ENCODE measurements around the gene TMEM198. TPM values are rescaled to one million over a fixed set of nuclear protein-coding genes. Genes with fewer than 3 reads are reported as not detected.

Gene TMEM198
- total and polyA plus RNA-seq, 2 donors (not counting 1 experiment from before 2014, with no cell fraction given), result 0.39 to 1.1 TPM

DNA sequence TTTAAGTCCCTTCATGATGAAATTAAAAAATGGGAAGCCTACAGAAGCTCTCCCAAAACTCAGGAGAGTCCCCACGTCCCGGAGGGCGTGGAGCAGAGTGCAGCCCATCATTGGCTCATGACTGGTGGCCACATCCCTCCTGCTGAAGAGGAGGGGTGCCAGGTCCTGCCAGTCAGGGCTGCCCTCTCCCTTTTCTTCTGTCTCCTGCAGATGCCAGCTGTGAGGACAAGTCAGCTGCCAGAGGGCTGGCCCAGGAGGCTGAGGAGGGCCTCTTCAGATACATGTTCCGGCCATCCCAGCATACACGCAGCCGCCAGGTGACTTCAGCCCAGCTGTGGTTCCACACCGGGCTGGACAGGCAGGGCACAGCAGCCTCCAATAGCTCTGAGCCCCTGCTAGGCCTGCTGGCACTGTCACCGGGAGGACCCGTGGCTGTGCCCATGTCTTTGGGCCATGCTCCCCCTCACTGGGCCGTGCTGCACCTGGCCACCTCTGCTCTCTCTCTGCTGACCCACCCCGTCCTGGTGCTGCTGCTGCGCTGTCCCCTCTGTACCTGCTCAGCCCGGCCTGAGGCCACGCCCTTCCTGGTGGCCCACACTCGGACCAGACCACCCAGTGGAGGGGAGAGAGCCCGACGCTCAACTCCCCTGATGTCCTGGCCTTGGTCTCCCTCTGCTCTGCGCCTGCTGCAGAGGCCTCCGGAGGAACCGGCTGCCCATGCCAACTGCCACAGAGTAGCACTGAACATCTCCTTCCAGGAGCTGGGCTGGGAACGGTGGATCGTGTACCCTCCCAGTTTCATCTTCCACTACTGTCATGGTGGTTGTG lies 30.9 kb downstream of the TMEM198 start:
- Mint-ChIP-seq H3K27ac (no peak overlapping the region), H3K27me3 (peaks cover 53% of the 10 kb centered on the region), H3K9me3 (ENCODE audit: insufficient read depth) (no peaks in the 10 kb centered on the region), H3K4me3 (no peak overlapping the region), H3K4me1 (peaks cover 6% of the 10 kb centered on the region)
- Histone ChIP-seq H2AFZ (ENCODE audit: insufficient read depth, low read depth, low read length, poor library complexity, severe bottlenecking) (no peak overlapping the region), H3K27me3 (replicated peaks in 1 of 4; ENCODE audit: control extremely low read depth in 1 of 4, control insufficient read depth in 3 of 4, insufficient read depth in 4 of 4, low read length in 3 of 4) (peaks cover 0 to 42% (median 16%) of the 10 kb centered on the region in 4 experiments), H3K36me3 (replicated peaks in 1 of 2; ENCODE audit: control extremely low read depth in 1 of 2, control insufficient read depth in 1 of 2, extremely low read depth in 1 of 2, insufficient read depth in 2 of 2, low read length in 1 of 2) (no peaks in the 10 kb centered on the region), H3K4me3 (ENCODE audit: control extremely low read depth in 1 of 5, extremely low read depth in 1 of 5, insufficient read depth in 1 of 5, low read depth in 2 of 5, low read length in 4 of 5) (no peak overlapping the region), H3K4me2 (replicated peaks; ENCODE audit: low read depth, low read length, poor library complexity, severe bottlenecking) (no peak overlapping the region), H4K20me1 (ENCODE audit: control insufficient read depth, insufficient read depth, low read length, poor library complexity, severe bottlenecking) (no peaks in the 10 kb centered on the region), H3K9ac (ENCODE audit: low read length) (no peak overlapping the region), H3K9me3 (ENCODE audit: control extremely low read depth in 1 of 3, control insufficient read depth in 2 of 3, insufficient read depth in 1 of 3, low read length in 2 of 3) (peaks cover 0 to 4% (median 0%) of the 10 kb centered on the region in 3 donors), H3K79me2 (ENCODE audit: control insufficient read depth, insufficient read depth, low read length) (no peaks in the 10 kb centered on the region), H3K27ac (ENCODE audit: low read length in 2 of 2) (no peak overlapping the region), H3K4me1 (ENCODE audit: control insufficient read depth in 2 of 2, insufficient read depth in 2 of 2, low read length in 2 of 2) (peaks cover 4 to 12% of the 10 kb centered on the region in 2 donors)
- WGBS (ENCODE audit: insufficient coverage), result 89% methylated on average over 22 of the region's 22 CpGs
- intact Hi-C loops (cut with micrococcal nuclease), result no loop called here
- DNase-seq (no peak), ATAC-seq (ENCODE audit: low read depth) (no peak)
- CTCF ChIA-PET, result no interaction called here
- POLR2A ChIA-PET, result no interaction called here
- TF ChIP-seq, protein P1, sequence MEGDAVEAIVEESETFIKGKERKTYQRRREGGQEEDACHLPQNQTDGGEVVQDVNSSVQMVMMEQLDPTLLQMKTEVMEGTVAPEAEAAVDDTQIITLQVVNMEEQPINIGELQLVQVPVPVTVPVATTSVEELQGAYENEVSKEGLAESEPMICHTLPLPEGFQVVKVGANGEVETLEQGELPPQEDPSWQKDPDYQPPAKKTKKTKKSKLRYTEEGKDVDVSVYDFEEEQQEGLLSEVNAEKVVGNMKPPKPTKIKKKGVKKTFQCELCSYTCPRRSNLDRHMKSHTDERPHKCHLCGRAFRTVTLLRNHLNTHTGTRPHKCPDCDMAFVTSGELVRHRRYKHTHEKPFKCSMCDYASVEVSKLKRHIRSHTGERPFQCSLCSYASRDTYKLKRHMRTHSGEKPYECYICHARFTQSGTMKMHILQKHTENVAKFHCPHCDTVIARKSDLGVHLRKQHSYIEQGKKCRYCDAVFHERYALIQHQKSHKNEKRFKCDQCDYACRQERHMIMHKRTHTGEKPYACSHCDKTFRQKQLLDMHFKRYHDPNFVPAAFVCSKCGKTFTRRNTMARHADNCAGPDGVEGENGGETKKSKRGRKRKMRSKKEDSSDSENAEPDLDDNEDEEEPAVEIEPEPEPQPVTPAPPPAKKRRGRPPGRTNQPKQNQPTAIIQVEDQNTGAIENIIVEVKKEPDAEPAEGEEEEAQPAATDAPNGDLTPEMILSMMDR (IDR thresholded peaks at IDR 0.05), result no peak
- TF ChIP-seq EZH2 (IDR thresholded peaks at IDR 0.05; ENCODE audit: borderline replicate concordance, insufficient read depth, low read depth, low read length, poor library complexity, severe bottlenecking), result no peak

All from B cell (primary cell).